SU-DHL-6 (cell line): ENCODE results near the gene SLC36A3.

Experiments used
- H2AFZ ChIP-seq: fragments of 200-600 bp; sonication (generic); 2 replicates; pipeline ENCODE4 v1.6.1; 2014; ENCODE audit warnings: low read depth, mild to moderate bottlenecking, moderate library complexity, mixed read lengths, antibody characterized with exemption, low read length; ENCODE audit not compliant: severe bottlenecking
- H3F3A ChIP-seq: fragments of 200-600 bp; shearing (Covaris generic); 2 replicates; pipeline ENCODE4 v1.6.0; 2016; ENCODE audit warnings: antibody characterized with exemption, mild to moderate bottlenecking; ENCODE audit not compliant: insufficient read depth
- H3K27ac ChIP-seq: fragments of 200-600 bp; sonication (generic); 2 replicates; pipeline ENCODE4 v1.5.1; 2016; ENCODE audit warnings: low read depth, mild to moderate bottlenecking, low read length, moderate library complexity, mixed read lengths
- H3K27me3 ChIP-seq: fragments of 200-600 bp; sonication (generic), shearing (Covaris generic); 2 replicates; pipeline ENCODE4 v1.6.0; 2014; ENCODE audit warnings: mild to moderate bottlenecking, low read length
- H3K36me3 ChIP-seq: fragments of 200-600 bp; sonication (generic); 2 replicates; pipeline ENCODE4 v1.6.1; 2014; ENCODE audit warnings: mild to moderate bottlenecking, low read length, mixed read lengths
- H3K4me2 ChIP-seq: fragments of 300-600, 200-600 bp; shearing (Covaris generic), sonication (generic); 2 replicates; pipeline ENCODE4 v1.6.0; 2014; ENCODE audit warnings: low read length, low read depth, mild to moderate bottlenecking; ENCODE audit not compliant: poor library complexity, severe bottlenecking
- H3K4me3 ChIP-seq: fragments of 200-600 bp; sonication (generic); 2 replicates; pipeline ENCODE4 v1.5.1; 2014; ENCODE audit warnings: antibody characterized with exemption, low read length, mild to moderate bottlenecking, mixed read lengths; ENCODE audit not compliant: insufficient read depth, poor library complexity, severe bottlenecking
- H3K79me2 ChIP-seq: fragments of 200-600 bp; sonication (generic); 2 replicates; pipeline ENCODE4 v1.6.1; 2014; ENCODE audit warnings: mild to moderate bottlenecking, low read length, moderate library complexity; ENCODE audit not compliant: insufficient read depth
- H3K9ac ChIP-seq: fragments of 200-600 bp; sonication (generic); 2 replicates; pipeline ENCODE4 v1.7.0; 2014; ENCODE audit warnings: mild to moderate bottlenecking, low read length
- H3K9me2 ChIP-seq: fragments of 200-600 bp; sonication (generic); replicated peaks from 2 replicates; pipeline ENCODE4 v1.6.1; 2014; ENCODE audit warnings: low read length; ENCODE audit not compliant: insufficient read depth
- H3K9me3 ChIP-seq: fragments of 200-600 bp; sonication (generic); 2 replicates; pipeline ENCODE4 v1.6.1; 2014; ENCODE audit warnings: low read length, mixed read lengths; ENCODE audit not compliant: insufficient read depth
- H4K20me1 ChIP-seq: fragments of 200-600 bp; sonication (generic); 2 replicates; pipeline ENCODE4 v1.6.1; 2014; ENCODE audit warnings: low read depth, mild to moderate bottlenecking, antibody characterized with exemption, low read length, moderate library complexity, mixed read lengths
- EZH2phosphoT487 ChIP-seq: fragments of 200-600 bp; sonication (generic), shearing (Covaris generic); conservative IDR thresholded peaks from 2 replicates; pipeline ENCODE4 v1.6.1; 2018; ENCODE audit warnings: mild to moderate bottlenecking, antibody characterized with exemption, low read length, moderate library complexity, mixed read lengths
- TF ChIP-seq, protein P1 (sequence below): fragments of 200-600 bp; sonication (generic); IDR thresholded peaks from one replicate; pipeline ENCODE4 v1.5.1; 2017; ENCODE audit warnings: antibody characterized with exemption, mild to moderate bottlenecking, low read length, moderate library complexity; ENCODE audit not compliant: insufficient read depth, poor library complexity, severe bottlenecking

The SLC36A3 gene

DNA sequence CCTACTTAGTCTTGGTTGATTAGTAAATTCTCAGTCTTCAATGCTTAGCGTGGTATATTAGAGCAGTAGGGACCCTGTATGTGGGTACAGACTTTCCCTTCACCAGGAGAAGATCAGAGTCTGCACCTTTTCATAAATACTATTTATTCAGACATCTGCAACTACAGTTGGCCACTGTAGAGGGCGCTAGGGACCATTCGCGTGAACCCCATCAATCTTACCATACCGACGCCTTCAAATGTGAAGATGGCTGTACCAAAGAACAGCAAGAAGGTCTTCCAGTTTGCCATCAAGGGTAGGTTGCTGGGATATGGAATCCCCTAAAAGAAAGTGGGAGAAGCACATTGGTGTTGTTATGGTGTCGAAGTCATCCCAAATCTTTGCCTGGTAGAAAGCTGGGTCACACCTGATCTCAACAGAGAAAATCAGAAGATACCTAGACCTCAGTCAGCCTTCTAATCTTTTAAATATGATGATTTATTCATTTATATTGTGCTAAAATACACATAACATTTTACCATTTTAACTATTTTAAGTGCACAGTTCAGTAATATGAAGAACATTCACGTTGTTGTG, 19.1 kb downstream of the SLC36A3 start:
- no peaks in the 10 kb centered on the region for H3K27me3 ChIP-seq
- no peak overlapping the region for H3K27ac ChIP-seq
- H3K9me3 ChIP-seq = no peaks in the 10 kb centered on the region
- no peaks in the 10 kb centered on the region for H3K79me2 ChIP-seq
- H3K36me3 ChIP-seq = no peaks in the 10 kb centered on the region
- H3K9me2 ChIP-seq = no peaks in the 10 kb centered on the region
- H3F3A ChIP-seq = no peaks in the 10 kb centered on the region
- no peaks in the 10 kb centered on the region for H4K20me1 ChIP-seq
- no peak for TF ChIP-seq EZH2phosphoT487
- TF ChIP-seq, protein P1, sequence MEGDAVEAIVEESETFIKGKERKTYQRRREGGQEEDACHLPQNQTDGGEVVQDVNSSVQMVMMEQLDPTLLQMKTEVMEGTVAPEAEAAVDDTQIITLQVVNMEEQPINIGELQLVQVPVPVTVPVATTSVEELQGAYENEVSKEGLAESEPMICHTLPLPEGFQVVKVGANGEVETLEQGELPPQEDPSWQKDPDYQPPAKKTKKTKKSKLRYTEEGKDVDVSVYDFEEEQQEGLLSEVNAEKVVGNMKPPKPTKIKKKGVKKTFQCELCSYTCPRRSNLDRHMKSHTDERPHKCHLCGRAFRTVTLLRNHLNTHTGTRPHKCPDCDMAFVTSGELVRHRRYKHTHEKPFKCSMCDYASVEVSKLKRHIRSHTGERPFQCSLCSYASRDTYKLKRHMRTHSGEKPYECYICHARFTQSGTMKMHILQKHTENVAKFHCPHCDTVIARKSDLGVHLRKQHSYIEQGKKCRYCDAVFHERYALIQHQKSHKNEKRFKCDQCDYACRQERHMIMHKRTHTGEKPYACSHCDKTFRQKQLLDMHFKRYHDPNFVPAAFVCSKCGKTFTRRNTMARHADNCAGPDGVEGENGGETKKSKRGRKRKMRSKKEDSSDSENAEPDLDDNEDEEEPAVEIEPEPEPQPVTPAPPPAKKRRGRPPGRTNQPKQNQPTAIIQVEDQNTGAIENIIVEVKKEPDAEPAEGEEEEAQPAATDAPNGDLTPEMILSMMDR = no peak
- no peak overlapping the region for H3K4me3 ChIP-seq
- H3K4me2 ChIP-seq = no peak overlapping the region
- no peak overlapping the region for H2AFZ ChIP-seq
- H3K9ac ChIP-seq = no peak overlapping the region

DNA sequence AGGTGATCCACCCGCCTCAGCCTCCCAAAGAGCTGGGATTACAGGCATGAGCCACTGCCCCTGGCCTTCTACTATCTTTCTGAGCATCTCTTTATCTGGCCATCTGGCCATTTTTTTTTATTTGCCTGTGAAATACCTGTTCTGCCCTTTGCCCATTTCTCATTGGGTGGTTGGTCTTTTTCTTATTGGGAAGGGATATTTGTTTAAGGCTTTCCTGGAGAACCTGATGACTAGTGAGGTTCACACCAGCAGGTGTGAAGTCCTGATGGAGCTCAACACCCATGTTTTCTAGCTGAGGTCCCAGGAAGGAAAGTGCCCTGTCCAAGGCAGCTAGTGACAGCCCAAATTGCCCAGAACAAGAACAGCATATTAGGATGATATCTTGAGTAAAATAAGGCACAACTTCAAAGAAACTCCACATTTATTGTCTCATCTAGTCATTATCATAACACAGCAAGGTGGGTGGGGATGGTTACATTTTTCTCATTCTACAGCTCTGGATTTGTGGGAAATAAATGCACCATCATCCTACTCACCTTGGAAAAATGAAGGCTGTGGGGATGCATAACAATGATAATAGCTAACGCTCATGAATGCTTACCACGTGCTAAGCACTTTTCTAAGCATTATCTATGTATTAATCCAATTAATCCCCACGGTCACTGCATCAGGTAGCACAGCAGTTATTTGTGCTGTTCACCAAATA, 20.3 kb downstream of the SLC36A3 start:
- H3K36me3 ChIP-seq = no peaks in the 10 kb centered on the region
- no peaks in the 10 kb centered on the region for H4K20me1 ChIP-seq
- H3K9me3 ChIP-seq = no peaks in the 10 kb centered on the region
- H3F3A ChIP-seq = no peaks in the 10 kb centered on the region
- no peak overlapping the region for H3K4me2 ChIP-seq
- H3K27me3 ChIP-seq = no peaks in the 10 kb centered on the region
- TF ChIP-seq EZH2phosphoT487 = no peak
- TF ChIP-seq, protein P1 = no peak
- no peaks in the 10 kb centered on the region for H3K79me2 ChIP-seq
- H3K9ac ChIP-seq = no peak overlapping the region
- no peak overlapping the region for H3K27ac ChIP-seq
- H3K4me3 ChIP-seq = no peak overlapping the region
- no peaks in the 10 kb centered on the region for H3K9me2 ChIP-seq
- H2AFZ ChIP-seq = no peak overlapping the region

DNA sequence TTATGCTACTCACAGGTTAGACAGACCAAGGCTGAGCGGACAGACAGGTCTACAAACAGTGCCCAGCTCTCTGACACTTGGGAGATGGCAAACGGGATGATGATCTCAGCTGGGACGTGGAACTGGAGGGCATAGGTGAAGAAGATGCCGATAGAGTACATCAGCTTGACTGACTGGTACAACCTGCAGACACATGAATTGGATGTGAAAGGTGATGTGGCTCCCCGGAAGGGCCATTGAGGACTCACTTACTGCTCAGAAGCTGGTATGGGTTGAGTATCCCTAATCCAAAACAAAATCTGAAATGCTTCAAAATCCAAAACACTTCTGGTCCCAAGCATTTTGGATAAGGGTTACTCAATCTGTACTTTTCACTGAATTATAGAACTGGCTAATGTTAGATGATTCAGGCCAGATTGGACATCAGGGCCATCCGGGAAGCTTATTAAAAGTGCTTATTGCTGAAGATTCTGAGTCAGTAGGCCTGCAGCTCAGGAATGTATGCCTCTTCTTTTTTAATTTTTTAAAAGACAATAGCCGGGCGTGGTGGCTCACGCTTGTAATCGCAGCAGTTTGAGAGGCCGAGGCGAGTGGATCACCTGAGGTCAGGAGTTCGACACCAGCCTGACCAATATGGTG, 22.4 kb downstream of the SLC36A3 start:
- Histone ChIP-seq H3K4me2 (no peak overlapping the region), H3K79me2 (no peaks in the 10 kb centered on the region), H3K9ac (no peak overlapping the region), H3K4me3 (no peak overlapping the region), H3K9me3 (no peaks in the 10 kb centered on the region), H3K36me3 (no peaks in the 10 kb centered on the region), H3F3A (no peaks in the 10 kb centered on the region), H3K27me3 (no peaks in the 10 kb centered on the region), H3K27ac (no peak overlapping the region), H2AFZ (no peak overlapping the region), H3K9me2 (no peaks in the 10 kb centered on the region), H4K20me1 (no peaks in the 10 kb centered on the region)
- TF ChIP-seq EZH2phosphoT487 = no peak
- TF ChIP-seq, protein P1 = no peak
